WTC11 (cell line): Measurements from ENCODE around the gene TSLP.

Source experiments
- FOXK1 ChIP-seq: sonication (generic); formaldehyde crosslinking; IDR thresholded peaks from 2 replicates; pipeline ENCODE4 v1.8.0; 2022; ENCODE audit warnings: mild to moderate bottlenecking, moderate library complexity, missing genetic modification reagents
- TF ChIP-seq, protein P1 (sequence below): fragments of 200-600 bp; IDR thresholded peaks from 2 replicates; pipeline ENCODE4 v1.8.0; 2022; ENCODE audit warnings: antibody characterized with exemption

GRCh38 chr5:111111956-111112355 is 40.4 kb downstream of the TSLP start:
- TF ChIP-seq, protein P1, sequence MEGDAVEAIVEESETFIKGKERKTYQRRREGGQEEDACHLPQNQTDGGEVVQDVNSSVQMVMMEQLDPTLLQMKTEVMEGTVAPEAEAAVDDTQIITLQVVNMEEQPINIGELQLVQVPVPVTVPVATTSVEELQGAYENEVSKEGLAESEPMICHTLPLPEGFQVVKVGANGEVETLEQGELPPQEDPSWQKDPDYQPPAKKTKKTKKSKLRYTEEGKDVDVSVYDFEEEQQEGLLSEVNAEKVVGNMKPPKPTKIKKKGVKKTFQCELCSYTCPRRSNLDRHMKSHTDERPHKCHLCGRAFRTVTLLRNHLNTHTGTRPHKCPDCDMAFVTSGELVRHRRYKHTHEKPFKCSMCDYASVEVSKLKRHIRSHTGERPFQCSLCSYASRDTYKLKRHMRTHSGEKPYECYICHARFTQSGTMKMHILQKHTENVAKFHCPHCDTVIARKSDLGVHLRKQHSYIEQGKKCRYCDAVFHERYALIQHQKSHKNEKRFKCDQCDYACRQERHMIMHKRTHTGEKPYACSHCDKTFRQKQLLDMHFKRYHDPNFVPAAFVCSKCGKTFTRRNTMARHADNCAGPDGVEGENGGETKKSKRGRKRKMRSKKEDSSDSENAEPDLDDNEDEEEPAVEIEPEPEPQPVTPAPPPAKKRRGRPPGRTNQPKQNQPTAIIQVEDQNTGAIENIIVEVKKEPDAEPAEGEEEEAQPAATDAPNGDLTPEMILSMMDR, result no peak
- TF ChIP-seq FOXK1 (CRISPR knock-in tag), result no peak
